HG03558 (cell line): ENCODE data around the gene CADM1.

Experiments
- ATAC-seq: cut with Tn5 transposase; IDR thresholded peaks from one replicate; pipeline ENCODE4 v1.9.1; 2021; ENCODE audit warnings: moderate number of reproducible peaks; ENCODE audit not compliant: unreplicated experiment; ENCODE audit errors: extremely low read depth

CADM1 gene

DNA sequence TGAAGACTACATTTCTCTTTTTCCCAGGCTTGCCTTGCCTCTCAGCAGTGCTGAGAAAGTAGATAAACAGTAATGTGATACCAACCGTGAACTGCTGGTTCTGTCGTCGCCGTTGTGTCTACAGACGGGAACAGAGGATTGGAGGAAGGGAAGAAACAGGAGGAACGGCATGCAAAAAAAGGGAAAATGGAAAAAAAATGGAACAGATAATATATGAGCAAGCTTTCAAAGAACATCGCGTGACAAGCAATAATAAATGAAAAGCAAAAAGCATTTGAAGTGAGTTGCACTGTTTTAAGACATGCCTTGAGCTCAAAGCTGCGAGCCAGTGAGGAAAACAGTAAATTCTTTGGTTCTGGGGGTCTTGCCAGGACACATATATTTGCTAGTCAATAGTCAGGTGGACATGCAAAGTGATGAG is 305.9 kb downstream of the CADM1 start:
- no peak for ATAC-seq

DNA sequence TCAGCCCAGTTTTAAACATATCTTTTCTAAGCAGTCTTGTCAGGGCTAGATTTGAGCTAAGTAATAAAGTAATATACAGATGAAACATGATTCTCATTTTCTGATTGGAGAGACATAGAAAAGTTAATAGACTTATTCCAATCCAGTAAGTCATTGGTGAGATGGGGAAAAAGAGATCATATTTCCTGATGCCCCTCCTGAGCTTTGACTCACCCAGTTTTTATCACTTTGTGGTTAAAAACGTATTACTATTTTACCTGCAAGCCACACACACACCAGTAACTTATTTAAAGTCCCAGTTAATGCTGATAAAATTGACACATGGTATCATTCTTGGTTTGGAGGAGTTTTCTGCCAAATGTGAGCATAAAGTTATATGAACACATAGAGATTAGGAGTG is 306.8 kb downstream of the CADM1 start:
- ATAC-seq = no peak

GRCh38 chr11:115197031-115197430 is 307.2 kb downstream of the CADM1 start:
- ATAC-seq = no peak

GRCh38 chr11:115194802-115195110 is 309.5 kb downstream of the CADM1 start:
- ATAC-seq = peak; percentile 23

GRCh38 chr11:115193914-115194801 is 310.1 kb downstream of the CADM1 start:
- peak; percentile 57 for ATAC-seq

- no peak for ATAC-seq
Measured at GRCh38 chr11:115191761-115192160, 312.5 kb downstream of the CADM1 start.

DNA sequence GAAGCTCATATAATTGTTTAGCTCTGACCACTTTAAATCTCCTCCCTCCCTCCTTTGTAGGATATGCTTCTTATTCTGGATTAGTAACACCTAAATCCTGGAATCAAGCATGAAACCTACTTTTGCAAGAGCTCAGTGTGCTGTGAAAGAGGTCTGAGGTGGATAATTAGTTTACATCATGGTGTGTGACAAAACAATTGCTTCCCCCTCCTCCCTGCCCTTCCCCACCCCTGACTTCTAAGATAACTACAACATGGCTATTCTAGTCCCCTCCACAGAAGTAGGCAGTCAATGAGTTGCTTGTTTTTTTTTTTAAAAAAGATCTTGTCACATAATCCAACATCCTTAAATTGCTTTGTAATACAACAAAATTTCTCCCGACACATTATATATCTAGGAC is 314.0 kb downstream of the CADM1 start:
- ATAC-seq = no peak

DNA sequence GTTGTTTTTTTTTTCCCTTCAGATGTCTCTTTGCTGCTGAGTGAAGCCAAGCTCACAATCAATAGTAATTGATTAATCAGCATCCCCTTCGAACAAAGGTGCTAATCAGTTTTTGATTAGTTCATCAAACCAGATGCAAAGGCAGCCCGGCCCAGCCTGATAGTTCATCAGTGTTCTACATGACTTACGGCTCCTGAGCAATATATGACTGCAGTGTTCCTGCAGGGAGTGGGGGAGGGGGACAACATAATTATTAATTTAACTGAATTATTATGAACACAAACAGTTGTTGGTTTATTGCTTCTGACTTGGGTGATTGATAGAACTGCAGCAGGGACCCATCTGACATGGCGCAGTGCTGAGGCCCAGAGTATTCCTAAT is 315.3 kb downstream of the CADM1 start:
- no peak for ATAC-seq

DNA sequence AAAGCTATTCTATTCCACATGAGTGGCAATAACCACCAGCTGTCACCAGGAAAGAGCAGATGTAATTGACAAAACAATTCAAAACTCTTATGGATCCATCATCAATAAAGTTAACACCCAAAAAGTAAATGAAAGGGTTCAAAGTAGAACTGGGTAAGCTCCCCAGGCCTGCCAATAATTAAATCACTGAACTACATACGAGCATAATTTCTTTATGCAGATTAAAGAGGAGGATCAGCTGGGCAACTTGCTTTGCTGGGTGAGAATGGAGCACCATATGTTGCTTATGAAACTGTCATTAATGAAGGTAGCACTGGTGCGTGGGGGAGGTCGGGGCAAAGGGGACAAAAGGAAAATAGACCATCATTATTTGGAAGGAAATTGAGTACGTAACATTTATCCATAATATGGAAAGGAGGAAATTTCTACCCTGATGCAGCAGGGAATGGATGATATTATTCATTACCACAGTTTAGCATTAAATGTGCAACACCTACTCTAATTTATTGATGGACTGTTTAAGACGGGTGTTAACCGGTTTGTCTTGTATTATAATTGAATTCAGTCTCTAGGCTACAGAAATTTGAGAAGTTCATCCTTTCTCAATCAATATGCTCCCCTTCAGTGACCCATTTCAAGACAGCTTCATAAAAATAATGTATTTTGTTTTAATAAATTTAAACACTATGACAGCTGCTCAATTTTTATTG is 315.9 kb downstream of the CADM1 start:
- no peak for ATAC-seq

DNA sequence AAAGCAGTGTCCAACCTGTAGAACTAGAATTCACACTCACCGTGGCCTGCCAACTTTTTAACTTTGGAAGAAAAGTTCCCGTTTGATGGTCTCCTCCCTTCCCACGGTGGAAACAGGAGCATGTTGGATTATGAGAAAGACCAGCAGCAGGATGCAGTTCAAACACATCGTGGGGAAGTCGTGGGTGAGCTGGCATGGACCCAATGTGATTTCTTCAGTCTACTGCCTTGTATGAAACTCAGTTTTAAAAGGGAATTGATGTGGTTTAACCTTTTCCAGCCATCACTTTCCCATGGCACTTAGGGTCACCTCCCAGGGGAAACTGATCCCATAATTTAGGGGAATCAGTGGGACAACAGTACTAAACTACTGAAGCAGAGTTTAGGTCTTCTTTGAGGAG is 318.3 kb downstream of the CADM1 start:
- no peak for ATAC-seq

GRCh38 chr11:115185507-115185906 is 318.7 kb downstream of the CADM1 start:
- ATAC-seq = no peak

GRCh38 chr11:115184901-115185300 is 319.3 kb downstream of the CADM1 start:
- ATAC-seq = no peak

GRCh38 chr11:115183830-115184229 is 320.4 kb downstream of the CADM1 start:
- no peak for ATAC-seq

- no peak for ATAC-seq
Measured at GRCh38 chr11:115183136-115183535, 321.1 kb downstream of the CADM1 start.

GRCh38 chr11:115182282-115182955 is 321.8 kb downstream of the CADM1 start:
- ATAC-seq = no peak

- ATAC-seq = no peak
Measured at GRCh38 chr11:115181538-115181937, 322.7 kb downstream of the CADM1 start.

- no peak for ATAC-seq
Measured at GRCh38 chr11:115180272-115180671, 323.9 kb downstream of the CADM1 start.

DNA sequence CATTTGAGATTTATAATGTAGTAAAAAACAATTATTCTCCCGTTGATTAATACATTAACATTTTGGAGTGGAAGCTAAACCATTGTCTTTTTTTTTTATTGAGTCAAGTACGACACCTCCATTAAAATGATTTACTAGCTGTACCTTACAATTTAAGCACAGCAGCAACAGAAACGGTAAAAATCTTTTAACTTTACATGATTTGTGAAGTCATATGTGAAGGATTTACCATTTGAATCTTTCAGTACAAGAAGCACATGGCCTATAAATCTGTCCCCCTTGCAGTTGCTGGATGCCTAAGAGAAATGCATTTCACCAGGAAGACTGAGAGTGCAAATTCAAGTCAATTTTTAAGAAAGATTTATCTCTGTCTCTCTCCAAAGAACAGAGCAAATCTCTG is 324.6 kb downstream of the CADM1 start:
- no peak for ATAC-seq

DNA sequence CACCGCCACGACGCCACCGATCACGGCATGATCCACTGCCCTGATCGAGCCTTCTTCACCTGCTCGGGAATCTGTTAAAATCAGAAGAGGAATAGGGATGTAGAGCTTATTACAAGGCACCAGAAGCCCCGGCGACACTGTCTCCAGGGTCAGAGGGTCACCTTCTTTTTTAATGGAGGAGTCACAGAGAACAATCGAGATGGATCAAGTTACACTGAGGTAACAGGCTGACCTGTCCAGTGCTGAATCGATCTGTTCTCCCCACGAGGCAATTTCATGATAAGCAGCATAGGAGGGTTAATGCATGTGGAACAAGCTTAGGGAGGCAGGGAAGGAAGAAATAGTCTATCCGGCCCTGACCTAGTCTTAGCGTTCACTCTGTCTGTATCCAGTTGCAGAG is 325.5 kb downstream of the CADM1 start:
- no peak for ATAC-seq

DNA sequence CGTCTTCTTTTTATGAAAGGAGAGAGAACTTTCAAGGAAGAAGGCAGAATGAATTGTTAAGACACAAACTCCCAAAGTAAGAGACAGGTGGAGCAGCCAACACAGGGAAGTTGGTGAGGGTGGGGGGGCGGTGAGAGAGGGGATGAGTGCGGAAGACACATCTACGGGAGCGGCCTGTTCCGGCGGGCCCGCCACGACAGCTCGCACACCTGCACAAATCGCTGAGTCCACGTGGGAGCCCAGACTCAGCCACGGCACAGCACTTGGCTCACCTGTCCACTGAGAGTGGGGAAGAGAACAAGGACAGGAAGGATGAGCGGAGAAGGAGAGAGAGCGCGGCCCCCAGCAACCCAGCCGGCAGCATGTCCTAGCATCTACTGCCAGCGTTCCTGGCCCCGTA is 331.1 kb downstream of the CADM1 start:
- no peak for ATAC-seq

DNA sequence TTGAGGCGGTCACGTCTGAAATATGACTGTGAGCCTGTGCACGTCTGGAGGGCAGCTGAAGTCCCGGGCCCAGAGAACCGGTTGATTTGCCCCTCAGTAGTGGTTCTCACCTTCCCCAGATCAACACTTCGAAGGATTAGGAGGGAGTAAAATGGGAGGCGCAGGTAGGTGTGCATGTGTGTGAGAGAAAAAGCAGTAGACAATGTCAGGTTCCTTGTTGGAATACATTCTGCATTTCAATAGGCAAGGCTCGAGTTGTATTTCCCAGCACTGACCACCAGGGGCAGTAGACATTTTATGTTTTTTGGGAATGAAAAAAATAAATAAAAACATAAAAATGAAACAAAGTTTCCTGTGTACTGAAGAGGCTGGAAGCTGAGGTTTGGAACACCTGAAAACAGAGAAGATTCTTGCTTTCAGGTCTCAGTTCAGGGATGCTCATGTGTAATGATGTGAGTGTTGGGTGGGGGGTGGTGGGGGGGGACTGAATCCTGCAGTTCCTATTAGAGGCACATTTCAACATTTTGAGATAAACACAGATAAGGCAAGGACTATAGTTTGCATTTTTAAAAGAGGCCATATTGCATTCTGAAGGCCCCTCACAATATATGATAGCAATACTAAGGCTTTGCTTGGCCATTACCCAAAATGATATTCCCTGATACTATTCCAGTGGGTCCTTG is 333.9 kb downstream of the CADM1 start:
- no peak for ATAC-seq
